Activated CD8-positive, alpha-beta memory T cell treated with anti-CD3 and anti-CD28 coated beads, Interleukin-2, amount 50 U/mL, for 1 hour (primary cell): ENCODE data around the gene FAM98C.

Experiments used
- DNase-seq: peaks from one replicate; pipeline ENCODE4 v3.0.0-alpha.2; 2020; ENCODE audit errors: extremely low read depth

Gene FAM98C

GRCh38 chr19:38455031-38455430 is 52.1 kb downstream of the FAM98C start:
- DNase-seq: no peak

- DNase-seq: no peak
These were observed 54.3 kb downstream of the FAM98C start for GRCh38 chr19:38457202-38457601.

GRCh38 chr19:38457690-38458405 is 55.0 kb downstream of the FAM98C start:
- DNase-seq: no peak
